ENCODE measurements around the gene LETM1.
"Not testable (repeated sequence)": the region's sequence is repeated elsewhere in the genome, so short reads cannot be mapped to it uniquely, and the experiment has no call there.

Gene LETM1

GRCh38 chr4:1851160-1851559, 4.8 kb downstream of the LETM1 start:
- no peak for DNase-seq

- DNase-seq: no peak
Measured at GRCh38 chr4:1850276-1850675, 5.7 kb downstream of the LETM1 start.

GRCh38 chr4:1846580-1846979, 9.4 kb downstream of the LETM1 start:
- no peak for DNase-seq

- DNase-seq: not testable (repeated sequence)
Measured at GRCh38 chr4:1844618-1845017, 11.3 kb downstream of the LETM1 start.

GRCh38 chr4:1843852-1844251, 12.1 kb downstream of the LETM1 start:
- DNase-seq: no peak

GRCh38 chr4:1842993-1843448, 12.9 kb downstream of the LETM1 start:
- DNase-seq: no peak

- no peak for DNase-seq
Measured at GRCh38 chr4:1842339-1842895, 13.5 kb downstream of the LETM1 start.

GRCh38 chr4:1841887-1842210, 14.1 kb downstream of the LETM1 start:
- DNase-seq: no peak

- DNase-seq: no peak
Measured at GRCh38 chr4:1841201-1841886, 14.6 kb downstream of the LETM1 start.

- no peak for DNase-seq
Measured at GRCh38 chr4:1839282-1839681, 16.7 kb downstream of the LETM1 start.

GRCh38 chr4:1837069-1837468, 18.9 kb downstream of the LETM1 start:
- no peak for DNase-seq

GRCh38 chr4:1836650-1837049, 19.3 kb downstream of the LETM1 start:
- no peak for DNase-seq

- not testable (repeated sequence) for DNase-seq
Measured at GRCh38 chr4:1835836-1836235, 20.1 kb downstream of the LETM1 start.

- DNase-seq: no peak
Measured at GRCh38 chr4:1834047-1834775, 21.7 kb downstream of the LETM1 start.

- no peak for DNase-seq
Measured at GRCh38 chr4:1833307-1834046, 22.5 kb downstream of the LETM1 start.

- no peak for DNase-seq
Measured at GRCh38 chr4:1832690-1833089, 23.3 kb downstream of the LETM1 start.

GRCh38 chr4:1831331-1831730, 24.6 kb downstream of the LETM1 start:
- DNase-seq: no peak

GRCh38 chr4:1830642-1831228, 25.2 kb downstream of the LETM1 start:
- DNase-seq: no peak

GRCh38 chr4:1830234-1830633, 25.7 kb downstream of the LETM1 start:
- DNase-seq: no peak

GRCh38 chr4:1826531-1827350, 29.2 kb downstream of the LETM1 start:
- DNase-seq: no peak

GRCh38 chr4:1825326-1825725, 30.6 kb downstream of the LETM1 start:
- DNase-seq: no peak

- DNase-seq: no peak
Measured at GRCh38 chr4:1824746-1825145, 31.2 kb downstream of the LETM1 start.
